Activated naive CD8-positive, alpha-beta T cell treated with anti-CD3 and anti-CD28 coated beads for 36 hours (primary cell): Measurements from ENCODE around the gene DSC2. TPM values are rescaled to one million over a fixed set of nuclear protein-coding genes. Genes with fewer than 3 reads are reported as not detected.

Experiments
- DNase-seq: peaks from one replicate; pipeline ENCODE4 v3.0.0; 2021
- H3K27ac Mint-ChIP-seq: one replicate; pipeline ENCODE4 v1.8.0; 2022; ENCODE audit warnings: mild to moderate bottlenecking, moderate library complexity, mixed read lengths
- H3K27me3 Mint-ChIP-seq: one replicate; pipeline ENCODE4 v1.8.0; 2022; ENCODE audit warnings: mild to moderate bottlenecking, mixed read lengths
- H3K36me3 Mint-ChIP-seq: one replicate; pipeline ENCODE4 v1.8.0; 2021; ENCODE audit warnings: mild to moderate bottlenecking, mixed read lengths
- H3K4me1 Mint-ChIP-seq: one replicate; pipeline ENCODE4 v1.8.0; 2021; ENCODE audit warnings: mixed read lengths
- H3K4me3 Mint-ChIP-seq: one replicate; pipeline ENCODE4 v1.8.0; 2022; ENCODE audit warnings: mild to moderate bottlenecking, moderate library complexity, mixed read lengths
- H3K9me3 Mint-ChIP-seq: one replicate; pipeline ENCODE4 v1.8.0; 2022; ENCODE audit warnings: mixed read lengths
- total RNA-seq, 2 experiments: library from RNA; stranded (reverse); gene quantifications; one replicate each; pipeline ENCODE4 v1.2.3, GENCODE V29; 2021

Gene DSC2
- total RNA-seq, 2 experiments from 2014 or later: 0.14 to 0.26 TPM

DNA sequence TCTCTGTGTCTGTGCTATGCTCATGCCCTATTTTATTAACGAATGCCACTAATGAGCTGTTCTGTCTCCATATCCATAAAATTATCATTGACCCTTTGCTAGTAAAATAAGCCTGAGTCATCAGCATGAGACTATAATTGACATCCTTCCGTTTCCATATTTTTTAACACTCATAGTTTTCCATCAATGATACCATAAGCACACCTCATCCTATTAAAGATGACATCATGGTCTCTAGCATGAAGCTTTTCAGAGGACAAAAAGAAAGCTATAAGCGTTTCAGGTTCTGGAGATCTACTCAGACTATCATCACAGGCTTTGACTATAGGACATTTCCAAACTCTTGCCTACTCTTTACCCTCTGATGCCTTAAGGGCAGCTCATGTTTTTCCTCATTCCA is 1.2 kb upstream of the DSC2 start:
- no peak overlapping the region for H3K4me3 Mint-ChIP-seq
- no peaks in the 10 kb centered on the region for H3K9me3 Mint-ChIP-seq
- no peaks in the 10 kb centered on the region for H3K36me3 Mint-ChIP-seq
- peaks cover 39% of the 10 kb centered on the region for H3K27me3 Mint-ChIP-seq
- DNase-seq: no peak
- H3K27ac Mint-ChIP-seq: no peak overlapping the region
- H3K4me1 Mint-ChIP-seq: no peaks in the 10 kb centered on the region

DNA sequence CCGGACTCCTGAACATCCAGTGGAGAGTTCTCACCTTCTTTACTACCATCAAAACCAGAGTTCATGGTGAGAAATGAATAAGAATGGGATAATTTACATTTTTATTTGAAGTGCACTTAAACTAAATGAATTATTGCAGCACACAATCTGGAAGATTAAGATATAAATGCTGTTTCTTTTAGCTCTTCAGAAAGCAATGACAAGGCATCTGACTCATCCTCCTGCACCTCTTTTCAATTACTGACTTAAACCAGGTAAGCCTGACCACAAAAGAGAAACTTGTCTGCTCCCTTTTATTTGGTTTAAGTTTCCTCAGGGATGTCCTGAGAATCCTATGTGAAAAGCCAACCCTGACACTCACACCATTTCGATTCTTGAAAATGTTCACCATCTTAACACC is 720 bp upstream of the DSC2 start:
- no peaks in the 10 kb centered on the region for H3K9me3 Mint-ChIP-seq
- H3K36me3 Mint-ChIP-seq: no peaks in the 10 kb centered on the region
- no peak overlapping the region for H3K4me3 Mint-ChIP-seq
- H3K4me1 Mint-ChIP-seq: no peaks in the 10 kb centered on the region
- H3K27me3 Mint-ChIP-seq: peaks cover 39% of the 10 kb centered on the region
- no peak for DNase-seq
- H3K27ac Mint-ChIP-seq: no peak overlapping the region

DNA sequence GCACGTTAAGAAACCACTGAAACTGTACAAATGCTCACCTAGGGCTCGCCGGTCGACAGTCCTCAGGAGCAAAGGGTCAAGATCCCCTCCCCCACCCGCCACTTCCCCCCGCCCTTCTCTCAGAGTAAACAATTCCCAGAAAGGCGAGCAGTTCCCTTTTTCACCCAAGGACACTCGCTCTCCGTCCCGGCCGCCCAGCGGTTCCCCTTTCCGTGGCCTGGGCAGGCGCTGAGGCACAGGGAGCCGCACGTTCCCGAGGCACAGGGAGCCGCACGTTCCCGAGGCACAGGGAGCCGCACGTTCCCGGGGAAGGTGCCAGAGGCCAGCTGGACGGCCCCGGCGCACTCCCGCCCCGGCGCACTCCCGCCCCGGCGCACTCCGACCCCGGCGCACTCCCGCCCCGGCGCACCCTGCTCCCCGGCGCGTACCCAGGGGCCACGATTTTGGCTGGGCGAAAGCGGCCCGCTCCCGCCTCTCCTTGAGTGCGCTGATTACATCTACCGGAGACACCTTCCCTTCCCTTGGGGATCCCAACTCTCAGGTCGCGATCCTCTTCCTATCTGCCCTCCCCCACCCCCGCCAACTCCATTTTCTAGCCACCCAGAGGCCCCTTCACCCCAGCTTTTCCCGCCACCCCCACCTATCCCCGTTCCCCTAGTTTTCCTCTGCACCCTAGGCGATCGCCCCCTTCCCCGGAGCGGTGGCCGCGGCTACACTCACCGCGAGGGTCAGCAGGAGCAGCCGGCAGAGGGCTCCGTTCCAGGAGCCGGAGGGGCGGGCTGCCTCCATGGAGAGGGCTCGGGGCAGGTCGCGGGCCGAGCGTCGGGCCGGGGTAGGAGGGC is 817 bp downstream of the DSC2 start:
- Mint-ChIP-seq H3K9me3 (no peaks in the 10 kb centered on the region), H3K4me1 (no peaks in the 10 kb centered on the region), H3K36me3 (no peaks in the 10 kb centered on the region), H3K4me3 (peak overlapping the region; percentile 66), H3K27me3 (peaks cover 39% of the 10 kb centered on the region), H3K27ac (no peak overlapping the region)
- peak; percentile 6 for DNase-seq

DNA sequence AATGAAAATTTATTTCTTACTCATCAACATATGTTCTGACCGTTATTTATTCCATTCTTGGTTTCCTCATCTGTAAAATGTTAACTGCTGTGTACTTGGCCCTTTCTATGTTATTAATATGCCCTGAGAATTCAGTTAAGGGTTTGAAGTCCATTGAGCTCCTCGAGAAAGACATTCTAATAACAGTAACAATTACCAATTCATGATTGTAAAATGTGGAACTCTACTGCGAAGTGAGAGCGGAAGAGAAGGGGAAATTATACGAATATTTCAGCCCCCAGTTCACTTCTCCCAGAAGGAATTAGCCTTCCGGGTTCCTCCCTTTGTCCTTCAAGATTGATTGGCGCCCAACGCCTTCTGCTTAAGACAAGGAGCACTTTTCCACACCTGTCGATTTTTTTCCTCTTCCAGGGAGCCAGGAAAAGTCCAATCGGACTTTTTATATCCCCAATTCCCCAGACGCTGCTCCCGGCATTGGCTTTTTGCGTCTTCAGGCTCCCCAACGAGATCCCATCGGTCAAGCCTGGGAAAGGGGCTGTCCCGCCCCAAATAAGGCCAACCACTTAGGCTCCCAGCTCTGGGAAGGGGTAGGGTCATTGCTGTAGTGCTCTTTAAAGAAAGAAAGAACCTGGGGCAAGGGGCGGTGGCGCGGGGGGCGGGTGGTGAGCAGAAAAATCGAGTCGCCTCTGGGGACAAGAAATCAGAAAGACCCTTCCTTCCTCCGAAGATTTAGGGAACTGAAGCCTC is 1.6 kb downstream of the DSC2 start:
- Mint-ChIP-seq H3K27ac (no peak overlapping the region), H3K4me1 (no peaks in the 10 kb centered on the region), H3K9me3 (peaks cover under 1% of the 10 kb centered on the region), H3K4me3 (peak overlapping the region; percentile 64), H3K27me3 (peaks cover 39% of the 10 kb centered on the region), H3K36me3 (no peaks in the 10 kb centered on the region)
- DNase-seq: no peak

DNA sequence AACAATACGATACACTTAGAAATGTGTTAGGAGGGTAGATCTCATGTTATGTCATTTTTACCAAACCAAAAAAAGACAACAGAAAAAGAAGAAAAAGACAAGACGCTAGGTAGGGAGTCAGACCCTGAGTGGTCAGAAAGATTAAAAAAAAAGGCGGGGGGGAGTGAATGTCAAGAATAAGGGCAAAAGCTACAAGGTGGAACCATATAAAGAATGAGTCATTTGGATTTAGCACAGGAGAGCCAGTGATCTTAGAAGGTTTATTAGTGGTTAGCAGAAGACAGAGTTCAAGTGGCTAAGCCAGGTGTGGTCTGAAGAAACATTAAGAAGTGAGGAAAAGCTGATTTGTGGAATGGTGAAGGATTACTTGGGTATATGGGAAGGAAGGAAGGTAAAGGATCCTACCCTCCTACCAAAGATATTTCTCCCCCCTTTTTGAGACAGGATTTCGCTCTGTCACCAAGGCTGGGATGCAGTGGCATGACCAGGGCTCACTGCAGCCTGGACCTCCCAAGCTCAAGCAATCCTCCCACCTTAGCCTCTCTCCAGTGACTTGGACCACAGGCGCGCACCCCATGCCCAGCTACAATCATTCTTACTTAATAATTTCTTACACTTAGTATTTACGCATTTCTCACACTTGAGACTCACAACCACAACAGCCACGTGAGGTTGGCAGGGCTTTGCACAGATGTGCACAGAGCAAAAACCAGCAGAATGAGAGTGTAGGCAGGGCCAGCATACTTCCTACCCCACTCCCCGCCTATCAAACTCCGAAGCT is 2.6 kb downstream of the DSC2 start:
- Mint-ChIP-seq H3K27ac (no peak overlapping the region), H3K36me3 (no peaks in the 10 kb centered on the region), H3K27me3 (peaks cover 43% of the 10 kb centered on the region), H3K4me3 (no peak overlapping the region), H3K4me1 (no peaks in the 10 kb centered on the region), H3K9me3 (peaks cover 5% of the 10 kb centered on the region)
- no peak for DNase-seq

DNA sequence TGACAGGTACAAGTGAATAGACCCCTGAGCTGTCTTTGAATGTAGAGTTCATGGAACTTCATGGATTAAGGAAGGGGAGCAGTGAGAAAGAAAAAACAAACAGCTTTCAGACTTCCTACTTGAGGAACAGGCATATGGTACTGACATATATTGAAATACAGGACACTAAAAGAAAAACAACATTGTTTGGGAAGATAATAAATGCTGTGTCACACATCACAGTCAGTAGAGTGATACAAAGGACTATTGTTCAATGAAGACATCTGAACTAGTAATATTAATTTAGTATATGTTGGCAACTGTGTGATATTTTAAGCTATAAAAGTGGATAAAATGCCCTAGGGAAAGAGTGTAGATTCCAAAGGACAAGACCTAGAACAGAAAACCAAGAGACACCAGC is 3.3 kb downstream of the DSC2 start:
- Mint-ChIP-seq H3K4me3 (no peak overlapping the region), H3K4me1 (no peaks in the 10 kb centered on the region), H3K27ac (no peak overlapping the region), H3K36me3 (no peaks in the 10 kb centered on the region), H3K27me3 (peaks cover 43% of the 10 kb centered on the region), H3K9me3 (peaks cover 5% of the 10 kb centered on the region)
- DNase-seq: no peak

DNA sequence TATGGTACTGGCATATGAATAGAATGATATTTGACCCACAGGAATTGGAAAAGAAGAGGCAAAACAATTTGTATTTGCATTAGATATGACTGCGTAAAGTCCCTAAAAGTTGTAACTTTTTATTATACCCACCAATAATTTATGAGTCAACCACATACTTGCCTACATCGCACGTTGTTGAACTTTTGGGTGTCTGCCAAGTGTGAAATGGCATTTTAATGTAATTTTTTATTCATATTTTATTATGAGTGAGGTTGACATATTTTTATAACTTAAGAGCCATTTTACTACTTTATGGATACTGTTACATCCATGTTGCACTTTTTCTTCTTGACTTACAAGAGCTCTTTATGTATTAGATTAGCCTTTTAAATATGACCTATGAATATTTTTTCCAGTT is 4.6 kb downstream of the DSC2 start:
- no peaks in the 10 kb centered on the region for H3K4me1 Mint-ChIP-seq
- no peak overlapping the region for H3K4me3 Mint-ChIP-seq
- peaks cover 5% of the 10 kb centered on the region for H3K9me3 Mint-ChIP-seq
- no peaks in the 10 kb centered on the region for H3K36me3 Mint-ChIP-seq
- H3K27ac Mint-ChIP-seq: no peak overlapping the region
- no peak for DNase-seq
- peaks cover 36% of the 10 kb centered on the region for H3K27me3 Mint-ChIP-seq

DNA sequence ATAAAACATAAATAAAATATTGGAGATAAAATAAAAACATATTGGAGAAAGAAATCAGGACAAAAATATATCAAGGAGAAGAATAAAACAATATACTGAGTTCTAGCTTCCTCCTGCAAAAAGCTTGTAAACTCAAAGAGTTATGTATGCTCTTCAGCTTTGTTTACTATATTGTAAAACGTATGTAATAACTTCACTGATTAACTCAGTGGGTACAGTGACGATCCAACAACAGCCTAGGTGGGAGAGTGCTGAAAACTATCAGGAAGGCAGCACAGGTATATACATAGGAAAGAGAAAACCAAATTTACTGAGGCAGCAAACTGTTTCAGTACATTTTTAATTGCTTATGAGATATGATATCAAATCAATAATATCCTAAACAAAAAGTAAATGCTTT is 8.3 kb downstream of the DSC2 start:
- Mint-ChIP-seq H3K9me3 (peaks cover 5% of the 10 kb centered on the region), H3K27me3 (peaks cover 8% of the 10 kb centered on the region), H3K36me3 (no peaks in the 10 kb centered on the region), H3K4me3 (no peak overlapping the region), H3K27ac (no peak overlapping the region), H3K4me1 (no peaks in the 10 kb centered on the region)
- DNase-seq: no peak

DNA sequence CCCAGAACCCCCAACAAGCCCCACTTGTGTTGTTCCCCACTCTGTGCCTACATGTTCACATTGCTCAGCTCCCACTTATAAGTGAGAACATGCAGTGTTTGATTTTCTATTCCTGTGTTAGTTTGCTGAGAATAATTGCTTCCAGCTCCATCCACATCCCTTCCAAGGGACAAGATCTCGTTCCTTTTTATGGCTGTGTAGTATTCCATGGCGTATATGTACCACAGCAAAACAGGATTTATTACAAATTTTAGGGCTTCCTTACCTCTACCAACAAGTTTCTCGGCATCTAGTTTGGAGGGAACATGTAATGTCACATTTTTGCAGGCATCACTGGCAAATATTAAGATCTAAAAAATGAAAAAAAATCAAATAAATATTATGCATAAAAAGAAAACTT is 8.9 kb downstream of the DSC2 start:
- no peak overlapping the region for H3K27ac Mint-ChIP-seq
- no peaks in the 10 kb centered on the region for H3K36me3 Mint-ChIP-seq
- H3K9me3 Mint-ChIP-seq: peaks cover 5% of the 10 kb centered on the region
- H3K27me3 Mint-ChIP-seq: peaks cover 4% of the 10 kb centered on the region
- no peak overlapping the region for H3K4me3 Mint-ChIP-seq
- H3K4me1 Mint-ChIP-seq: no peaks in the 10 kb centered on the region
- no peak for DNase-seq

DNA sequence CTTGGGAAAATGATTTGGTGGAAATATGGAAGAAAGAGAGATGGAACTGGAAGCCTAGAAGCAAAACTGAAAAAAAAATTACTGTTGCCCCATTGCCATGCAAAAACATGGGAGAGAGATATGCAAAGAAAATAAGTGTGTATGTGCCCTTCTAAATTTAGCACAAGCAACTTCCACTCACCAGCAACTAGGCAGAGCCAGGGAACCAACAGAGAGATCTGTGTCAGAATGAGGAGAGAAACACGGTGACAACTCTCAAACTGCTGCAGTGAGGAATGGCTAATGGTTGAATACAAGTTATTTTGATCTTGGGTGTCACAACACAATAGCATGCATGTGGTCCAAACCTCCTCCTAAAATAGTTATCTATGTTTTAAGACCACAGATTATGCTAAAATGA is 10.9 kb downstream of the DSC2 start:
- peaks cover 4% of the 10 kb centered on the region for H3K27me3 Mint-ChIP-seq
- H3K9me3 Mint-ChIP-seq: peaks cover 5% of the 10 kb centered on the region
- H3K36me3 Mint-ChIP-seq: no peaks in the 10 kb centered on the region
- no peak overlapping the region for H3K27ac Mint-ChIP-seq
- DNase-seq: no peak
- no peak overlapping the region for H3K4me3 Mint-ChIP-seq
- no peaks in the 10 kb centered on the region for H3K4me1 Mint-ChIP-seq

DNA sequence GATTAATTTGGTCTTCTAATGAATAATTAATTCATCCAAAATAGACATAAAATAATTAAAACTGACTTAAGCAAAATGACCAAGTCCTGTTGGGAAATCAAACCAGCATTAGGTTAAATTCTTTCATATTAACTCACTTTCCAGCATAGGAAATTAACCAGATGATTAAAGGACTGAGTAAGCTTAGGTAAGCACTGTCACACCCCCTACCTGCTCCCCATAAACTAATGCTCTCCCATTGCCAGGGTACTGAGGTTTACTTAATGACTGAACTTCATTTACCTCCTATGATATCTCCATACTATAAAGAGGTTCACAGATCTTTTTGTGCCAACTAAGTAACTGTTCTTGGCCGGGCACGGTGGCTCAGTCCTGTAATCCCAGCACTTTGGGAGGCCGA is 13.7 kb downstream of the DSC2 start:
- Mint-ChIP-seq H3K4me3 (no peak overlapping the region), H3K27ac (no peak overlapping the region), H3K4me1 (no peaks in the 10 kb centered on the region), H3K27me3 (no peaks in the 10 kb centered on the region), H3K36me3 (no peaks in the 10 kb centered on the region), H3K9me3 (no peaks in the 10 kb centered on the region)
- no peak for DNase-seq

DNA sequence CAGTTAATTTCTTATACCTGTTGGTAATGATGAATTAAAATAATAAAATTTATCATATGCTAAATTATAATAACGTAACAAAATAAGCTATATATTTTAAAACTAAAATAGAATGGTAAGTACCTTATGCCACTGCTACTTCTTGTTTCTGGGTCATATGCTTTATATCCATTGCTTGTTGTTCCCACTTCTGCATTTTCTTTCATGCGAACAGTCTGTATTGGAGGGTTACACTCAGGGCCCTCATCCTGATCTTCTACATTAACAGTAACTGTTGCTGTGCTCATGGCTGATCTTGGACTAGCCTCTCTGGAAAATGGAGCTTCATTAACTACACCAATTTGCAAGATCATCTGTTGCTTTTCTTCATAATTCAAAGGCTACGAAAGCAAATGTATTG is 22.2 kb downstream of the DSC2 start:
- no peak for DNase-seq
- Mint-ChIP-seq H3K9me3 (no peaks in the 10 kb centered on the region), H3K27me3 (no peaks in the 10 kb centered on the region), H3K36me3 (no peaks in the 10 kb centered on the region), H3K4me1 (no peaks in the 10 kb centered on the region), H3K4me3 (no peak overlapping the region), H3K27ac (no peak overlapping the region)

DNA sequence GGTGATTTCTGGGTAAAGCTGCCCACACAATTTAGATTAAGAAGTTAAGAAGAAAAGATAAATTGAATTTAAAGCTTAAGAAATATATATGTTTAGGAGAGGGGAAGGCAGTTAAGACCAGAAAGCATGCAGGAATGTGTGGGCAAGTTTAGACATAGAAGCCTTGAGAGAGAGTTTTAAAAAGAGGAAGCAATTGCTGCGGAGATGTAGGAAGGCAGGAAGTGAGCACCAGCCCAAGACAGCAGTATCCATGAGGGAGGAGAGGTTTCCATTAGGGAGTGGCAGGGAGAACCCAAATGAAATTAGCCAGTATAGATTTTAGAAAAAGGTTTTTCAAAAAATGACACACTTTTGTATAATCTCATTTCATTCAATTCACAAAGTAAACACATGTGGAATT is 24.3 kb downstream of the DSC2 start:
- Mint-ChIP-seq H3K27me3 (no peaks in the 10 kb centered on the region), H3K9me3 (no peaks in the 10 kb centered on the region), H3K27ac (no peak overlapping the region), H3K36me3 (no peaks in the 10 kb centered on the region), H3K4me3 (no peak overlapping the region), H3K4me1 (no peaks in the 10 kb centered on the region)
- no peak for DNase-seq

DNA sequence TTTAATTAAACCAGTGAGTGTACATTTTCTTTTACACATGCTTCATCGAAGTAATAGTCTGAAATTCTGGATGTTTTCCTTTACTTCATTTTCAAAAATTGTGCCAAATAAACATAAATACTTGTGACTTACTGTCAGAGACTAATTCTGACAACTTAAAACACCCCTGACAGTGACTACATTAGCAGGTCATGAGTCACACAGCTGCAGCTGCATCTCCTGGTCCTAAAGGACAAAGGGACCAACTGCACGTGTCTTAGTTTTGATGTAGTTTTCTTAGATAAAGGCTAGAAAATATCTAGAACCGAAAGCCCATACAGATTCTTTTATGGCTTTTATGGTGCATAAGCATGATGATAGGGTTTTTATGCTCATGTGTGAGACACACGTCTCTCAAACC is 30.0 kb downstream of the DSC2 start:
- no peaks in the 10 kb centered on the region for H3K9me3 Mint-ChIP-seq
- no peak overlapping the region for H3K27ac Mint-ChIP-seq
- no peaks in the 10 kb centered on the region for H3K27me3 Mint-ChIP-seq
- H3K4me1 Mint-ChIP-seq: no peaks in the 10 kb centered on the region
- no peak overlapping the region for H3K4me3 Mint-ChIP-seq
- no peak for DNase-seq
- no peaks in the 10 kb centered on the region for H3K36me3 Mint-ChIP-seq

DNA sequence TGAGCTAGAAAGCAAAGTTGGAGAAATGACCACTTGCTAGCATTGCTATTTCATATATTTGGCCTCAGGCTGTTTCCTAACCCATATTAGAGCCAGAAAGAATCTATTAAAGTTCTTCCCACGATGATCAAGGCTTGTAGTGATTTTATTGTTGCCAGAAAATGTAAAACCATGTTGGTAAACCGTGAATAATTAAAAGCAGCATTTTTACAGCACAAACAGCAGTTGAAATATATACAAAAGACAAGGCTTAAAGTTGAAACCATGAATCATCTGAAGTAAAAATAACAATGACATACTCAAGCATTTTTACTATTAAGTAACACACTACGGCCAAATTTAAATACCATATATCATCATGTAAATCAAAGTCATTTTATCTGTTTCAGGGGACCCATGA is 32.0 kb downstream of the DSC2 start:
- H3K36me3 Mint-ChIP-seq: no peaks in the 10 kb centered on the region
- no peak overlapping the region for H3K27ac Mint-ChIP-seq
- no peaks in the 10 kb centered on the region for H3K27me3 Mint-ChIP-seq
- H3K4me3 Mint-ChIP-seq: no peak overlapping the region
- no peaks in the 10 kb centered on the region for H3K9me3 Mint-ChIP-seq
- H3K4me1 Mint-ChIP-seq: no peaks in the 10 kb centered on the region
- no peak for DNase-seq
